ENCODE results near the gene NIN.

- TF ChIP-seq CTCF (IDR thresholded peaks at IDR 0.05; ENCODE audit: borderline replicate concordance, extremely low read depth, low read length, poor library complexity, severe bottlenecking) (no peak), EZH2 (IDR thresholded peaks at IDR 0.05; ENCODE audit: borderline replicate concordance, low read depth, low read length, severe bottlenecking) (no peak)
Measured at GRCh38 chr14:50785457-50786063, 45.4 kb downstream of the NIN start.

Measured in DND-41 (cell line).